ENCODE measurements around the gene NME4. TPM values are rescaled to one million over a fixed set of nuclear protein-coding genes. Genes with fewer than 3 reads are reported as not detected.

NME4 gene
- total and polyA plus RNA-seq, 11 donors: 37.5 to 103 (median 73.8) TPM

- peaks cover 0 to 68% (median 46%) of the 10 kb centered on the region in 9 donors for H3K36me3 ChIP-seq
These were observed 27.0 kb upstream of the NME4 start for GRCh38 chr16:369866-370436.

GRCh38 chr16:370443-370842 lies 26.6 kb upstream of the NME4 start, which contains the start of gene MRPL28:
Gene MRPL28 (minus strand): TSS chr16:370538. CDS start chr16:370218, 320 bp downstream.
- TF ChIP-seq, protein P1, sequence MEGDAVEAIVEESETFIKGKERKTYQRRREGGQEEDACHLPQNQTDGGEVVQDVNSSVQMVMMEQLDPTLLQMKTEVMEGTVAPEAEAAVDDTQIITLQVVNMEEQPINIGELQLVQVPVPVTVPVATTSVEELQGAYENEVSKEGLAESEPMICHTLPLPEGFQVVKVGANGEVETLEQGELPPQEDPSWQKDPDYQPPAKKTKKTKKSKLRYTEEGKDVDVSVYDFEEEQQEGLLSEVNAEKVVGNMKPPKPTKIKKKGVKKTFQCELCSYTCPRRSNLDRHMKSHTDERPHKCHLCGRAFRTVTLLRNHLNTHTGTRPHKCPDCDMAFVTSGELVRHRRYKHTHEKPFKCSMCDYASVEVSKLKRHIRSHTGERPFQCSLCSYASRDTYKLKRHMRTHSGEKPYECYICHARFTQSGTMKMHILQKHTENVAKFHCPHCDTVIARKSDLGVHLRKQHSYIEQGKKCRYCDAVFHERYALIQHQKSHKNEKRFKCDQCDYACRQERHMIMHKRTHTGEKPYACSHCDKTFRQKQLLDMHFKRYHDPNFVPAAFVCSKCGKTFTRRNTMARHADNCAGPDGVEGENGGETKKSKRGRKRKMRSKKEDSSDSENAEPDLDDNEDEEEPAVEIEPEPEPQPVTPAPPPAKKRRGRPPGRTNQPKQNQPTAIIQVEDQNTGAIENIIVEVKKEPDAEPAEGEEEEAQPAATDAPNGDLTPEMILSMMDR (IDR thresholded peaks at IDR 0.05): no peak
- peak in 1 of 2 donors; percentile 55 for TF ChIP-seq POLR2A (IDR thresholded peaks at IDR 0.05)
- Histone ChIP-seq H3K4me3 (peak within 1 kb of the TSS in 11 of 12 donors; percentile 28 to 61 (median 52)), H3K36me3 (peaks cover 0 to 72% (median 48%) of the 10 kb centered on the region in 9 donors), H3K9me3 (no peaks in the 10 kb centered on the region), H3K4me1 (peaks cover 3 to 22% (median 15%) of the 10 kb centered on the region in 12 donors), H3K27ac (peak within 1 kb of the TSS in 11 of 12 donors; percentile 31 to 86 (median 68)), H3K27me3 (no peaks in the 10 kb centered on the region)
- peak; percentile 90 to 98 (median 94) for ATAC-seq
- peak; percentile 94 to 96 (median 95) for DNase-seq
- intact Hi-C loops (cut with DNase I): no loop called here
- 0 to 2% (median 1%) methylated on average over 18 to 30 of the region's 30 CpGs for WGBS, 4 donors

More at GRCh38 chr16:369866-370436, 27.0 kb upstream of the NME4 start:
- intact Hi-C loops (cut with DNase I): no loop called here
- H3K4me1 ChIP-seq: peaks cover 3 to 22% (median 15%) of the 10 kb centered on the region in 12 donors
- H3K4me3 ChIP-seq: peak overlapping the region in 11 of 12 donors; percentile 28 to 61 (median 52)
- peak overlapping the region in 4 of 12 donors; percentile 62 to 79 (median 72) for H3K27ac ChIP-seq
- WGBS, 4 donors: 18 to 58% (median 31%) methylated on average over 30 to 44 of the region's 44 CpGs
- no peaks in the 10 kb centered on the region for H3K27me3 ChIP-seq
- ATAC-seq (peak in 1 of 4 donors; percentile 44), DNase-seq (peak in 1 of 5 donors; percentile 58)
- no peaks in the 10 kb centered on the region for H3K9me3 ChIP-seq
- no peak for TF ChIP-seq POLR2A (IDR thresholded peaks at IDR 0.05)
- TF ChIP-seq, protein P1 (IDR thresholded peaks at IDR 0.05): no peak

GRCh38 chr16:370979-371514 lies 26.0 kb upstream of the NME4 start:
- TF ChIP-seq POLR2A (IDR thresholded peaks at IDR 0.05): no peak
- TF ChIP-seq, protein P1 (IDR thresholded peaks at IDR 0.05): no peak
- ATAC-seq: peak in 3 of 4 donors; percentile 4 to 7 (median 7)
- Histone ChIP-seq H3K36me3 (peaks cover 0 to 76% (median 51%) of the 10 kb centered on the region in 9 donors), H3K9me3 (no peaks in the 10 kb centered on the region), H3K27ac (peak overlapping the region in 11 of 12 donors; percentile 31 to 86 (median 68)), H3K4me1 (peaks cover 3 to 22% (median 15%) of the 10 kb centered on the region in 12 donors), H3K27me3 (no peaks in the 10 kb centered on the region), H3K4me3 (peak overlapping the region in 10 of 12 donors; percentile 45 to 61 (median 53))
- 44 to 66% (median 55%) methylated on average over 8 to 10 of the region's 10 CpGs for WGBS, 4 donors
- DNase-seq: peak in 2 of 5 donors; percentile 28 to 59
- intact Hi-C loops (cut with DNase I): no loop called here
